D721Med (cell line): ENCODE data around the gene DBI.
"Not testable (repeated sequence)": the region's sequence is repeated elsewhere in the genome, so short reads cannot be mapped to it uniquely, and the experiment has no call there.

Experiments used
- DNase-seq: peaks from one replicate; pipeline ENCODE4 v3.0.0; 2011; ENCODE audit warnings: low spot score; ENCODE audit not compliant: insufficient read length
- FAIRE-seq: peaks from 2 replicates; lab custom pipeline; 2011; peaks lifted over from hg19 to GRCh38; lab: Jason Lieb, UNC
- TF ChIP-seq, protein P1 (sequence below): IDR thresholded peaks from 2 replicates; pipeline ENCODE4 v1.5.1; 2012; ENCODE audit warnings: mild to moderate bottlenecking, control low read depth; ENCODE audit not compliant: insufficient read depth; ENCODE audit errors: missing control alignments

The DBI gene

DNA sequence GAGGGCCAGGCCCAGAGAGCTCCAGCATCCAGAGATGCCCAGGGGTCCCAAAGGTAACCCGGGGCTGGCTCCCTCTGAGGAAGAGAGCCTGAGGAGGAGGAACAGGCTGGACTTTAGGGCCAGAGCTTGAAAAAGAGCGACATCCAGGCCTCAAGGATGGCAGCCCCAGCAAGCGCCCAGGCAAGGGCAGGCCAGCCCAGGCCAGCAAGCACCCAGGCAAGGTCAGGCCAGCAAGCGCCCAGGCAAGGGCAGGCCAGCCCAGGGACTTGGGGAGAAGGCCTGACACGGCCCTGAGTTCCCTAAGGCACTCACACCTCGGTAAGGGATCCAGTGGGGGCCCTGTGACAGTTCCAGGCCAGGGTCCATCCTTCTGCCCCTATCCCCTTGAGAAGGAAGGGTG is 30.4 kb downstream of the DBI start:
- FAIRE-seq (no peak), DNase-seq (no peak)
- TF ChIP-seq, protein P1, sequence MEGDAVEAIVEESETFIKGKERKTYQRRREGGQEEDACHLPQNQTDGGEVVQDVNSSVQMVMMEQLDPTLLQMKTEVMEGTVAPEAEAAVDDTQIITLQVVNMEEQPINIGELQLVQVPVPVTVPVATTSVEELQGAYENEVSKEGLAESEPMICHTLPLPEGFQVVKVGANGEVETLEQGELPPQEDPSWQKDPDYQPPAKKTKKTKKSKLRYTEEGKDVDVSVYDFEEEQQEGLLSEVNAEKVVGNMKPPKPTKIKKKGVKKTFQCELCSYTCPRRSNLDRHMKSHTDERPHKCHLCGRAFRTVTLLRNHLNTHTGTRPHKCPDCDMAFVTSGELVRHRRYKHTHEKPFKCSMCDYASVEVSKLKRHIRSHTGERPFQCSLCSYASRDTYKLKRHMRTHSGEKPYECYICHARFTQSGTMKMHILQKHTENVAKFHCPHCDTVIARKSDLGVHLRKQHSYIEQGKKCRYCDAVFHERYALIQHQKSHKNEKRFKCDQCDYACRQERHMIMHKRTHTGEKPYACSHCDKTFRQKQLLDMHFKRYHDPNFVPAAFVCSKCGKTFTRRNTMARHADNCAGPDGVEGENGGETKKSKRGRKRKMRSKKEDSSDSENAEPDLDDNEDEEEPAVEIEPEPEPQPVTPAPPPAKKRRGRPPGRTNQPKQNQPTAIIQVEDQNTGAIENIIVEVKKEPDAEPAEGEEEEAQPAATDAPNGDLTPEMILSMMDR, result no peak

DNA sequence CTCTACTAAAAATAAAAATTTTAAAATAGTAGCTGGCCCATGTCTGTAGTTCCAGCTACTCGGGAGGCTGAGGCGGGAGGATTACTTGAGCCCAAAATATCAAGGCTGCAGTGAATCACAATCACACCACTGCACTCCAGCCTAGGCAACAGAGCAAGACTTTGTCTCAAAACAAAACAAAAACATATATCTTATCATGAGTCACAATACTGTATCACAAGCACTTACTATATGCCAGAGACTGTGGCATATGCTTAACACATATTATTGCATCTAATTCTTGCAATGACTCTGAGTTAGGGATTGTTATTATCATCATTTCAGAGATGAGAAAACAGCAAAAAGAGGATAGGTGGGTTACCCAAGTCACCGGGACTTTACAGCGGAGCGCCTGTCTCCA is 35.3 kb downstream of the DBI start:
- DNase-seq (no peak), FAIRE-seq (no peak)
- TF ChIP-seq, protein P1, result no peak

DNA sequence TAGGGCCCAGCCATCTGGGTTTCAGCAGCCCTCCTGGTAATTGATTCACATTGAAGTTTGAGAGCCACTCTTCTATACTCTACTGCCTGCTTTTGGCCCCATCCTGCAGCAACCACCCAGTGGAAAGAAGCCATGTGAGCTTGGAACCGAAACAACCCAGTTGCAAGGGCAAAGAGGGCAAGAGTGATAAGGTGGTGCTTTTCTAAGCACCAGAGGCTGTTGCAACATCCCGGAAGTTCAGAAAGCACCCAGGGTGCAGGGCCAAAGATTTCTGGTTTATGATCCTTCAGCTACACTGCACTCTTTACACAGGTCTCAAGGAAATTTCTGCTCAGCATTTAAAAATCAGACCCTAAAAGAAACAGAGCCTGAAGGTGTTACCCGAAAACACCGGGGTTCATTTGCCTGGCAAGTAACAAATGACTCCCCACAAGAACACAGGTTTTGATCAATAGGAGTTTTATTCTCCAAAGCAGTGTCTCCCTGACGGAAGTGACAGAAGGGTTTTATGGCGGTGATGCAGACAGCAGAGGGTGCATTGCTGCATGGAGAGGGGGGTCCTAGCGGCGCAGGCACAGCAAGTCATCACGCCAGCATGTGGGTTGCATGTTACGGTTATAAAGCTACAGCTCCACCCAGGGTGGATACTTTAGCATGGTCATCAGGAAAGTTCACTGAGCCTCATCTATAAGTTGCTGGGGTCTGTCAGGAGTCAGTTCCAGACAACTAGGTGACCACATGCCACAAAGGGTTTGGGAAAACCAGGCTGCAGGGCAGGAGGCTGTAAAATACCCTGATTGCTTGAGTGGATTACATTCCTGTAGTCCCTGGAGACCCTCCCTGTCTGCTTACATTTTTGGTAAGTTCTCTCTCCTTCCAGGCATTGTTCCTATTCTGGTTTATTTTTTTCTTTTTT is 36.1 kb downstream of the DBI start:
- FAIRE-seq, result no peak
- no peak for DNase-seq
- TF ChIP-seq, protein P1, result no peak

DNA sequence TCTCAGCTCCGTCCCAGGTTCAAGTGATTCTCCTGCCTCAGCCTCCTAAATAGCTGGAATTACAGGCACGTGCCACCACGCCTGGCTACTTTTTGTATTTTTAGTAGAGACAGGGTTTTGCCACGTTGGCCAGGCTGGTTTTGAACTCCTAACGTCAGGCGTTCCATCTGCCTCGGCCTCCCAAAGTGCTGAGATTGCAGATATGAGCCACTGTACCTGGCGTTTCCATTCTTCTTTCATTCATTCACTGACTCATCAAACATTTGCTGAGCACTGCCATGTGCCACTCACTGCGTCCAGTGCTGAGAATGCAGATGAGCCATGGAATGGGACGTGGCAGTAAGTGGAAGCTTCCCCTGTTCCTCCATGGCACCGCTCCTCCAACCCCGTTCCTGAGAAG is 36.8 kb downstream of the DBI start:
- DNase-seq, FAIRE-seq: not testable (repeated sequence)

DNA sequence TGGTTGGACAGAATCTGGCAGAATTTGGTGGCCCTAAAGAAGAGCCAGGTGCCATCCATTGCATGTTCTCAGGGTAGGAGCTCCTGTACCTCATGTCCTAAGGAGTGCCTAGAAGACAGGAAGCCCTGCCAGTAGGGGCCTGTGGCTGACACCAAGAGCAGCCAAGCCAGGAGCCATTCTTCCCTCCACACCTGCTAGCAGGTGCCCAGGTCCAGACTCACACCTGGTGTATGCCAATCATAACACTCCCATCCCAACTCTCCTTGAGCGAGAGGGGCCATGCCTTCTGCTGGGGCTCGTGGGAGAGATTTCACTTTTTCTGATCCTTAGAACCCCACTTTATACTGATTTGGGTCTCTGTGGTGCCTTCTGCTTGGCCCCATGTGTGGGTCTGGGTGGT is 38.4 kb downstream of the DBI start:
- DNase-seq, result no peak
- FAIRE-seq, result no peak
- TF ChIP-seq, protein P1, result no peak

DNA sequence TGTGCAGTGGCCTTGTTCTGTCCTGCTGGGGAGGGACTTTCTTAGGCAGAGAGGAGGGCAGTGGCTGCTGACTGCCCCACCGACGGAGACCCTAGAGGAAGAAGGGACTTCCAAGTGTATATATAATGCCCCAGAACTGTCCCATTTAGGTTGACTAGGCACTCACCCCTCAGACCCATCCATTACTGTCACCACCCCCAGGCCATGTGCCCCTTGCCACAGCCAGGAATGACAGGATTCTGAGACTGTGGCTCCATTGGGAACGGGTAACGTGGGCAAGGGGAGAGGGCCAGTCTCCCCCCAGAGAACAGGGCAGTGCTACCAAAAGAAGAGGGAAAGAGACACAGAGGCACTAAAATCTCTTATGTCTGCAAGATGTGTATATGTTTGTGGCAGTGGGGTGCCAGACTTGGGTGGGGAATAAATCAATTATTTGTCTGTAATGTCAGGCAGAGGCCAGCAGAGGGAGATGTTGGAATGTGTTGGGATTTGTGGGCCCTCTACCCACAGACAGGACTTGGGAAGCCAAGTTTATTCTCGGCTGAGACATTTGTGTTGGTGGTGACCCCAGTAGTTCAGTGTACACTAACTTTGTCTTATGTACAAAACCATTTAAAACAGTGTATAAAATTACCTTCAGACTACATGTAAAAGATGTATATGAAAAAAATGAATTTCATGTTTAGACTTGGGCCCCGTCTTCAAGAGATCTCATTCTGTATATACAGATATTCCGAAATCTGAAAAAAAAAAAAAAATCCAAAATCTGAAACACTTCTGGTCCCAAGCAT is 40.8 kb downstream of the DBI start:
- DNase-seq (peak; percentile 55), FAIRE-seq (no peak)
- TF ChIP-seq, protein P1, result peak; percentile 90

DNA sequence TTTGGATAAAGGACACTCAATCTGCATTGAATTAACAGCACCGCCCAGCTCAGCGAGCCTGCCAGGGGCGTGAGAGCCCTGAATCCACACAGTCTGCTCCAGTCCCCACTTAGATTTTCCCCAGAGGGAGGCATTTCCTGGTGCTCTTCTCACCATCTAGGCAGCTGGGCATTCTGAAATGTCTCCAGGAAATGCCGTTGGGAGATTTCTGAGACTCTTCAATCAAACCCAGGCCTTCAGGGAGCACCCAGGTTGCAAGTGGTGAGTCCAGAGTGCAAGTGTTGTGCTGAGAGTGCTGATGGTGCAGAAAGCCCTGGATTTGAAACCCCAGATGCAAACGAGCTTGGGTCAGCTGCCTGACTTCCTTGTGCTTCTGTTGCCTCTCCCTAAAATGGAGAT is 41.4 kb downstream of the DBI start:
- FAIRE-seq, result no peak
- TF ChIP-seq, protein P1, result no peak
- no peak for DNase-seq
